Measurements from ENCODE around the gene MYMK. TPM values are rescaled to one million over a fixed set of nuclear protein-coding genes. Genes with fewer than 3 reads are reported as not detected.

Gene MYMK
- total RNA-seq, 1 experiment from 2014 or later, result not detected

DNA sequence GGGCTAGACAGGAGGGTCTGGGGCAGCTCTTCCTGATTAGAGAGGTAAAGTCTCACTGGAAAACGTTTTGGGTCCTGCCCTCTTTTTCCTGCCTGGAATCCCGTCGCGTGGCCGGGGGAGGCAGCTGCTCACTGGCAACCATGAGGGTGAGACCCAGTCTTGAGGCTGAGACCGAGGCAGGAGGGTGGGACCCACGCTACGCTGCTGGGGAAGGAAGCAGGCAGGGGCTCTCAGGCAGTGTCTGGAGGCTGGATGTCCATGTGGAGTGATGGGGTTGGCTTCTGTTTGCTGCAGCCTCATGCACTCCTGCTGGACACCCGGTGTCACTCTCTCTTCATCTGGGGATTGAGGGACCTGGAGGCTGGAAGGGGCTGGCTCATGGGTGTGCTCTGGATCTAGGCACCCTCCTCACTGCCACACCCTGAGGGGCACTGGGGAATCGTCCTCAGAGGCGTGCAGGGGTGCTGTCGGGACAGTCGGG is 34.5 kb downstream of the MYMK start:
- Histone ChIP-seq H3K27ac (no peak overlapping the region), H3K36me3 (no peaks in the 10 kb centered on the region), H3K4me1 (replicated peaks) (peaks cover 34% of the 10 kb centered on the region), H3K9me3 (replicated peaks) (no peaks in the 10 kb centered on the region), H3K27me3 (replicated peaks) (no peaks in the 10 kb centered on the region), H3K4me3 (no peak overlapping the region)
- DNase-seq (ENCODE audit: low read depth in 1 of 2, low spot score in 2 of 2), result no peak

DNA sequence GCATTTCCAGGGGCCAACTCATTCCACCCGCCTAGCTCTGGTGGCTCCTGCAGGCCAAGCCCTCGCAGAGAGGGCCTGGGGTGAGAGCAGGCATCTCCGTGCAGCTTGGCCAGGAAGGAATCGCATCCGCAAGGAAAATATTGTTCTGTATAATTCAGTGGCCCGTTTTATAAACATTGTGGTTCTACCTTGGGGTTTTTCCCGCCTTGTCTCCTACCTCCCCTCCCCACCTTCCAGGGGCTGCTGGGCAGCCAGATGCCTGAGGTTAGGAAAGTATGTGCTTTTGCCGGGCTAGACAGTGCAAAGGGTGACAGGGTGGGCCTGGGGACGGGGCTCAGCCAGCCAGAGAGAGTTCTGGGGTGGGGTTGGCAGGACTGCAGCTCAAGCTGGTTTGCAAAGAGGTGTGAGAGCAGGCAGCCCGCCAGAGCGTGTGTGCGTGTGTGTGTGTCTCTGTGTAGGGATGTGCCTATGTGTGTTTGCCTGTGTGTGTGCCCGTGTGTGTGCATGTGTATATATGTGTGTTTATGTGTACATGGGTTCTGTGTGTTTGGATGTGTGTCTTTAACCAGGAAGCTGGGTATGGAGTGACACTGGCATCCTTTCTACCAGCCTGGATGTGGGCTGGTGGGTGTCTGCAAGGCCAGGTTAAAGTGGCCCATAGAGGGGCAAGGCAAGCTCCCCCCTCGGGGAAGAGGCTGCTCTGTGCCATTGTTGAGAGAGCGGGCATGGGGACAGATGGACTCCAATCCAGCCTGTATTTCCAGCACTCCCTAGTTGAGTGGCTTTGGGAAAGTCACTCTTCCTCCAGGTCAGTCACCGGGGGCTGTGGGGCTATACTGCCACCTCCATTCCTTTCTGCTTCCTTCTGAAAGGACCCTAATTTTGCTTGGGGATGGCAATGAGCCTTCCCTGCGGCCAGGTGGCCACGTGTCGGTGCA is 35.2 kb downstream of the MYMK start:
- Histone ChIP-seq H3K4me1 (replicated peaks) (peaks cover 34% of the 10 kb centered on the region), H3K27ac (no peak overlapping the region), H3K27me3 (replicated peaks) (no peaks in the 10 kb centered on the region), H3K9me3 (replicated peaks) (no peaks in the 10 kb centered on the region), H3K4me3 (no peak overlapping the region), H3K36me3 (no peaks in the 10 kb centered on the region)
- DNase-seq (ENCODE audit: low read depth in 1 of 2, low spot score in 2 of 2), result peak; percentile 61 to 65

DNA sequence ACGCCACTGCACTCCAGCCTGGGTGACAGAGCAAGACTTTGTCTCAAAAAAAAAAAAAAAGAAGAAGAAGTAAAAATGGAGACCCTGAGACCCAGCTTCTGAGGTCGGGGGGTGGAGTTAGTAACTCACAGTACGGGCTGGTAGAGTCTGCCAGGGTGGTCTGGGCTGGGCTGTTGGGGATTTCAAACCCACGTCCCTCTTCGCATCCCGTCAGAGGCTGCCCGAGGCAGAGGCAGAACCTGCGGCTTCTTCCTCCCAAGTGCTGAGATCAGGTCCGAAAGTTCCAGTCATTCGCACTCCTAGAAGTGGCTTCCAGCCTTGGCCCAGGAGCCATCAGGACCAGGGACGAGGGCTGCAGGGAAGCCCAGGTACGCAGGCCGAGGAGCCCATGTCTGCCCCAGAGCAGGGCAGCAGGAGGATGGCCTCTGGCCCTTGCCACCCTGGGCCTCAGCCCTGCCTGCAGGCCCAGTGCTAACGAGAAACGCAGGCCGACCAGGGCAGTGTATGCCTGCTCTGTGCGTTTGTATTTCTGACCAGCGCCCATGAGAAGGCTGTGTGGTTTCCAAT is 36.0 kb downstream of the MYMK start:
- no peak for DNase-seq (ENCODE audit: low read depth in 1 of 2, low spot score in 2 of 2)
- no peak overlapping the region for H3K4me3 ChIP-seq
- peaks cover 34% of the 10 kb centered on the region for H3K4me1 ChIP-seq (replicated peaks)
- no peaks in the 10 kb centered on the region for H3K36me3 ChIP-seq
- no peaks in the 10 kb centered on the region for H3K9me3 ChIP-seq (replicated peaks)
- no peaks in the 10 kb centered on the region for H3K27me3 ChIP-seq (replicated peaks)
- no peak overlapping the region for H3K27ac ChIP-seq

DNA sequence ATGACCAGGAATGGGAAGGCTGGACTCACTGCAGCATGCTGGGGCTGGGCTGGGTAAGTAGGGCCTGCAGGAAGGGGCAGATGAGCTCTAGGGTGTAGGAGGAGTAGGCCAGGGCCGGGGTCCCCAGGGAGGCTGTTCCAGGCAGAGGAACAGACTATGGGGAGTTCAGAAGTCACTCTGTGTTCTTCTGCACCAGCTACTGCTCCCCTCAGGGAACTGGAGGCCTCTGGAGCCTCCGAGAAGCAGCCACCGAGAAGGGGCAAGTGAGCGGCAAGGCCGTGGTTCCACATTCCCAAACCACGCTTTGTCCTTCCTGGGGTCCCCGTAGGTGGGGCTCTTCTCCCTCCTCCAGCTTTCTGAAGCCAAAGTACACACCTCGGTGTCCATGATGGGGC is 37.4 kb downstream of the MYMK start:
- Histone ChIP-seq H3K4me3 (no peak overlapping the region), H3K27me3 (replicated peaks) (no peaks in the 10 kb centered on the region), H3K4me1 (replicated peaks) (peaks cover 29% of the 10 kb centered on the region), H3K9me3 (replicated peaks) (no peaks in the 10 kb centered on the region), H3K27ac (no peak overlapping the region), H3K36me3 (no peaks in the 10 kb centered on the region)
- no peak for DNase-seq (ENCODE audit: low read depth in 1 of 2, low spot score in 2 of 2)

DNA sequence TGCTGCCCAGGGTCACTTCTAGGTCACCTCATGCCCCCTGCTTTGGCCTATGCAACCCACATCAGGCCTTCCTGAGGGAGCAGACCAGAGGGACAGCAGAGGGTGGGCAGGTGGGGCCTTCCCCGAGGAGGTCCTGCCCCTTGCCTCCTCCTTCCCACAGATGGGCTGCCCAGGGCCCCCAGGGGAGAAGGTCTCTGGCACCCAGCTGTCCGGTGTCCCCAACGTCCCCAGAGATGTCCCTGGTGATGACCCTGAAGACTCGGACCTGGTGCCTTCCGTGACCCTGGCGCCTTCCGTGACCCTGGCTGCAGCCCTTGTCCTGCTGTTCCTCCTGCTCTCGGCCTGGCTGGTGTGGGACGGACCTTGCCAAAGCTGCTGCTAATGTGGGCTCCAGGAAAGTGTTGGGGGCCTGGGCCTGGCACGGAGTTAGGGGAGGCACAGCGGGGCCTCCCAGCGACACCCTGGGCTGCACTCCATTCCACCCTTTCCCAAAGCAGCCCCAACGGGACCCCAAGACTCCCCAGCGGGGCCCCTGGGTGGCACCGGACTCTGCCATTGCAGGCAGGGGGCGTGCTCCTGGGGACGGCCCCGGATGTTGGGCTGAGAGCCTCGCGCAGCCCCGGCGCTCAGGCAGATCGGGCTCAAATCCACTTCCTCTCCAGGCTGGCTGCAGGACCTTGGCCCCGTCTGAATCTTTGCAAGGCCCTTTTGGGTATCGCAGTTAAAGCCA is 39.1 kb downstream of the MYMK start:
- Histone ChIP-seq H3K9me3 (replicated peaks) (no peaks in the 10 kb centered on the region), H3K27ac (no peak overlapping the region), H3K4me3 (no peak overlapping the region), H3K27me3 (replicated peaks) (no peaks in the 10 kb centered on the region), H3K36me3 (no peaks in the 10 kb centered on the region), H3K4me1 (replicated peaks) (peaks cover 23% of the 10 kb centered on the region)
- DNase-seq (ENCODE audit: low read depth in 1 of 2, low spot score in 2 of 2), result no peak

DNA sequence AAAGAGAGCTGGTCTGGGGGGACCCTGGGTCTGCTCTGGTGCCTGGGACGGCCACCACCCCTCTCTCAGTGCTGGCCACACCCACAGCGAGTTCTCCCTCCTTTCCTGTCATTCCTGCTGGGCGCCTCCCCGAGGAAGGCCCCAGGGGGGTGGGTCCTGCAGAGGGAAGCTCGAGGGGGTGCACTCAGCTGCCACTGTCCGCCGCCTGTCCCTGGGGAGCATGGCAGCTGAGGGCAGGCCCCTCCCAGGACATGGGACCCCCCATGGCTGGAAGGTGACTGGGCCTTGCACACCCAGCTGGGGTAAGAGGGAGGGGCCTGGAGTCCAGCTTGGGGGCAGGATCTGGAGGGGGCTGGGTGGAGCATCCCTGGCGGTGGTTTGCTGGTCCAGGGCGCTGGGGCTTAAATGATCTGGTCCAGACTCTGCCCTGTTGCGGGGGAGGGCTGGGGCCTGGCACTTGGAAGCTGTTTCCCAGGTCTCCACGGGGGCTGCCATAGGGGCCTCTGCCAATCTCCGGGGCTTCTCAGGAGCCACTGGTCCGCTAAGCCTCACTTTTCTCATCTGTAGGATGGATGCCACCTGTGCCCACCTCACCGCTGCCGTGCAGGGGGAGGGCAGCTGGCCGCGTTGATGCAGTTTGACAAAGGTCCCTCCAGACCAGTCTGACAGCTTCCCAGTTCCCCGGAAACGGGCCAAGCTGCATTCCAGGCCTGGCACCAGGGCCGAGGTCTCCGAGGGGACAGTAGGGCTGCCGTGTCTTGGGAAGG is 39.9 kb downstream of the MYMK start:
- Histone ChIP-seq H3K4me3 (no peak overlapping the region), H3K4me1 (replicated peaks) (peaks cover 17% of the 10 kb centered on the region), H3K36me3 (no peaks in the 10 kb centered on the region), H3K27me3 (replicated peaks) (no peaks in the 10 kb centered on the region), H3K9me3 (replicated peaks) (no peaks in the 10 kb centered on the region), H3K27ac (no peak overlapping the region)
- no peak for DNase-seq (ENCODE audit: low read depth in 1 of 2, low spot score in 2 of 2)

DNA sequence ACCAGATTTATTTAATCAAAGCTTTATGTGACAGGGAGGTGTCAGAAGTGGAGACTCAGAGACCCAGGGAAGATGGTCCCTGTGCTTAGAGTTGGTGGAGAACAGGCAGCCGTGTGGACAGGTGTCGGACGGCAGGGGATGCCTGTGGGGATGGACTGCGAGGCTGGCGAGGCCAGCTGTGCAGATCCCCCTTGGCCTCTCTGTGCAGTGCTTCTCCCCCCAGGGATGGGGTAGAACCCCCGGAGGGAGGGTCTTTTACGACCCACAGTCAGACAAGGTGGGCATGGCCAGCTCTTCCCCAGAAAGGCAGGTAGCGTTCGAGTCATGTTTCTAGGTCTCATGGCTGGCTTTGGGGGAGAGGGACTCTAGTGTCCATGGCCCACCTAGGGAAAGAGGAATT is 41.1 kb downstream of the MYMK start:
- H3K9me3 ChIP-seq (replicated peaks), result no peaks in the 10 kb centered on the region
- no peak for DNase-seq (ENCODE audit: low read depth in 1 of 2, low spot score in 2 of 2)
- no peak overlapping the region for H3K27ac ChIP-seq
- peaks cover 9% of the 10 kb centered on the region for H3K4me1 ChIP-seq (replicated peaks)
- no peaks in the 10 kb centered on the region for H3K36me3 ChIP-seq
- H3K4me3 ChIP-seq, result no peak overlapping the region
- no peaks in the 10 kb centered on the region for H3K27me3 ChIP-seq (replicated peaks)

DNA sequence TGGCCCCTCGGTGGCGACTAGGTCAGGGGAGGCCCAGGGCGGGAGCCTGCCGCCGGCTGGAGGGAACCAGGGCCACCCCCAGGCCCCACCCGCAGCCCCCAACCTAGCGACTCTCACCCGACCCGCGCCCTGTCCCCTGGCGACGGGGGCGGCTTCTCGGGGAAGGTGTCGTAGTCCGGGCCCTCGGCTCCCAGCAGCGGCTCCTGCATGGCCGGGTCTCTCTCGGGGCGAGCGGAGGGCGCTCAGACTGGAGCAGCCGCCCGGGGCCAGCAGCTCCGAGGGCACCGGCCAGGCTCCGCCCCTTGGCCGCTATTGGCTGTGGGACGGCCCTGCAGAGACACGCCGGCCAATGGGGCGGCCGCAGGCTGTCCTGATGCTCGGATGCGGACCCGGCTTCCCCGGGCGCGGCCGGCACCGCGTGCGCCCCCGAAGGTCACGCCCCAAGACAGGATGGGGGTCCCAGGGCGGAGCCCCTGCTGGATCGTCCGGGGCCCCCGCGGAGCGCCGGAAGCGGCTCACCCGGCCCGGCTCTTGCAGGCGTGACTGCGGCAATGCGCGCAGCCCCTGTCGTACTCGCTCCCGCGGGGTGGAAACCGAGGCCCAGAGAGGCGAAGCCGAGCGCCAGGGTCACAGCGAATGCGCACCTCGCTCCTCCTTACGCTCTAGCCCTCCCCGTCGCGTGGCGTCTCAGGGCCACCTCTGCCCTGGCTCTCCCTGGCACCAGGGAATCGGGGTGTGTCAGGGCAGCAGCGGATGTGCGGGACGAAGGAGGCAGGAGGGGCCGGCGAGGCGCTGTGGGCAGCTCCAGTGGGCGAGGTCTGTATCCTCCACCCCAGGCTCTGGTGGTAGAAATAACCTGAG is 45.7 kb downstream of the MYMK start, which contains the start of gene SLC2A6:
TSS of gene SLC2A6 (minus strand) at position 249 of the 861 bp plus-strand sequence. CDS start at position 209, 40 bp downstream.
- DNase-seq (ENCODE audit: low read depth in 1 of 2, low spot score in 2 of 2), result peak; percentile 70 to 82
- no peaks in the 10 kb centered on the region for H3K27me3 ChIP-seq (replicated peaks)
- peaks cover 15% of the 10 kb centered on the region for H3K4me1 ChIP-seq (replicated peaks)
- peak within 1 kb of the TSS; percentile 53 for H3K4me3 ChIP-seq
- H3K27ac ChIP-seq, result peak within 1 kb of the TSS; percentile 66
- H3K9me3 ChIP-seq (replicated peaks), result no peaks in the 10 kb centered on the region
- peaks cover 32% of the 10 kb centered on the region for H3K36me3 ChIP-seq

DNA sequence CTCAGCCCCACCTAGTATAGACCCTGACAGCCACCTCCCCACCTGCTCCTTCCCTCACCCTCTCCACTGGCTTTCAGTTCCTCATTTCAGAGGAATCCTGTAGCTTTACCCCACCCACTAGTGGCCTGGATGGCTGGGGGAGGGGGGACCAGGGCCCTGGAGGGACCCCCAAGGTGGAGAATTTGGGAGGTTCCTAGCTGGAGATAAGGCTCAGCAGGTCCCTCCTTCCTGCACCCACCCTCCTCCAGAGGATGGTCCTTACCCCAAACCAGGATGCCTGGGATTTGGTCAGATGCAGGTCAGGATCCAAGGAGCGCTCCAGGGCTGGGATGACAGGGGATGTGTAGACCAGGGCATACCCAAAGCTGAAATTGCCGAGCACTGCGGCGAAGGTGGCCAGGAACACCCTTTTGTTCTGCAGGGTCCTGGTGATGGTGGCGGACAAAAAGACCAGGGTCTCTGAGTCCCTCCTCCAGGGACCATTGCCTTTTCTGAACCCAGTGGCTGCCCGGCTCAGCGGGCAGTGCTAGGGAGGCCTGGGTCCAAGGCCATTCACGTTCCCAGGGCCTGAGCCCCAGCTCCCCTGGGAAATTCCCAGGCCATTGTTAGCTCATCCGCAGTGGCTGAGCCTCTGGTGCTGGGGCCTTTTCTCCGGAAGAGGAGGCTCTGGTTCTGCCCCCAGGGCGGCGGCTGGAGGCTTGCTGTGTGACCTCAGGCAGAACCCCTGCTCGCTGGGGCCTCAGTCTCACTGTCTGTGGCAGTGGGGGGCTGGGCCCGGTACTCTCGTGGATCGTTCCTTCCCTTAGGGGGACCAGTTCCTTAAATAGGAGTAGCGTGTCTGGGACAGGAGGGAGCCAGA is 46.5 kb downstream of the MYMK start:
- H3K4me1 ChIP-seq (replicated peaks), result peaks cover 15% of the 10 kb centered on the region
- peaks cover 41% of the 10 kb centered on the region for H3K36me3 ChIP-seq
- peak; percentile 74 to 79 for DNase-seq (ENCODE audit: low read depth in 1 of 2, low spot score in 2 of 2)
- peak overlapping the region; percentile 66 for H3K27ac ChIP-seq
- peak overlapping the region; percentile 53 for H3K4me3 ChIP-seq
- H3K27me3 ChIP-seq (replicated peaks), result no peaks in the 10 kb centered on the region
- no peaks in the 10 kb centered on the region for H3K9me3 ChIP-seq (replicated peaks)

DNA sequence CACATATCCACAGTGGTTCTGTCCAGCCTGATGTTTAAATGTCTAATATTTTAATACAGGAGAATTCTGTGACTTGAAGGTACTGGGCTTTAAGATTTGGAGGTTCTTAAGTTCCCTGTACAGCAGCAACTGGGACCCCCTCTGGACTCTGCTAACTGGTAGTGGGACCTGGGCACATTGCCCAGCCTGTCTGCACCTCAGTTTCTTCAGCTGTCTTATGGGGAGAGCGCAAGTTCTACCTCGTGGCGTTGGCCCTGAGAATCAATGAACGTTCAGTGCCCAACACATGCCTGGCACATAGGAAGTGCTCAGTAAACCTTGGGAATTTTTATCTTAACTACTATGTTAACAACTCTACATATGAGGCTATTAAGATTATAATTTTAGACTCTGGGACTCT is 47.3 kb downstream of the MYMK start:
- Histone ChIP-seq H3K27ac (no peak overlapping the region), H3K4me1 (replicated peaks) (peaks cover 15% of the 10 kb centered on the region), H3K36me3 (peaks cover 46% of the 10 kb centered on the region), H3K4me3 (peak overlapping the region; percentile 53; the same call in 1 of the 2 replicates), H3K9me3 (replicated peaks) (no peaks in the 10 kb centered on the region), H3K27me3 (replicated peaks) (no peaks in the 10 kb centered on the region)
- DNase-seq (ENCODE audit: low read depth in 1 of 2, low spot score in 2 of 2), result no peak

DNA sequence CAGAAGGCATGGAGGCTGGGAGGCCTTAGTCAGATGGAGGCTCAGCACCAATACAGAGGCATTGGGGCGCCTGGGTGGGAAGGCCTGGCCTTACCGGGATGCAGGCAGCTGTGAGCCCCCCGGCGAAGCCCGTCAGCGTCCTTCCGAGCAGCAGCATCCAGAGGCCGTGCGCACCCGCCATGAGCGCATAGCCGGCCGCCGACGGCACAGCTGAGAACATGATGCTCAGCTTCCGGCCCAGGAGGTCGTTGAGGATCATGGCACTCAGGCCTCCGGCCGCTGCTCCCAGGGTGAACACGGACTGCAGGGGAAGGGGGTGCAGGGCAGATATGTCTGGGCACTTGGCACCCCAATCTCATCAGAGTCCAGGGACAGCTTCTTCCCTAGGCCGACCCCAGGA is 47.8 kb downstream of the MYMK start:
- Histone ChIP-seq H3K4me1 (replicated peaks) (peaks cover 15% of the 10 kb centered on the region), H3K9me3 (replicated peaks) (no peaks in the 10 kb centered on the region), H3K4me3 (no peak overlapping the region), H3K27me3 (replicated peaks) (no peaks in the 10 kb centered on the region), H3K27ac (no peak overlapping the region), H3K36me3 (peaks cover 50% of the 10 kb centered on the region)
- no peak for DNase-seq (ENCODE audit: low read depth in 1 of 2, low spot score in 2 of 2)

Data from SJSA1 (cell line).